OCI-LY1 (cell line): ENCODE data around the gene PRKCH.

Experiments used
- H2AFZ ChIP-seq: fragments of 200-600 bp; sonication (generic), shearing (Covaris generic); 2 replicates; pipeline ENCODE4 v1.6.0; 2014; ENCODE audit warnings: antibody characterized with exemption, mild to moderate bottlenecking, low read length
- H3F3A ChIP-seq: fragments of 200-600 bp; sonication (generic), shearing (Covaris generic); 2 replicates; pipeline ENCODE4 v1.6.0; 2014; ENCODE audit warnings: mild to moderate bottlenecking, antibody characterized with exemption, low read length, moderate library complexity; ENCODE audit not compliant: insufficient read depth
- H3K27ac ChIP-seq: fragments of 200-600 bp; sonication (generic); 2 replicates; pipeline ENCODE4 v1.5.1; 2014; ENCODE audit warnings: low read length, mixed run types, mild to moderate bottlenecking, low read depth; ENCODE audit not compliant: poor library complexity, severe bottlenecking
- H3K27me3 ChIP-seq: fragments of 200-600 bp; sonication (generic); 2 replicates; pipeline ENCODE4 v1.6.0; 2014; ENCODE audit warnings: antibody characterized with exemption, mild to moderate bottlenecking, low read length, moderate library complexity; ENCODE audit not compliant: insufficient read depth
- H3K36me3 ChIP-seq: fragments of 200-600 bp; sonication (generic); 2 replicates; pipeline ENCODE4 v1.6.1; 2014; ENCODE audit warnings: mild to moderate bottlenecking, antibody characterized with exemption, low read length, moderate library complexity, mixed read lengths; ENCODE audit not compliant: insufficient read depth
- H3K4me1 ChIP-seq: fragments of 200-600 bp; sonication (generic); 2 replicates; pipeline ENCODE4 v1.5.1; 2014; ENCODE audit warnings: mild to moderate bottlenecking, low read length, moderate library complexity; ENCODE audit not compliant: insufficient read depth, severe bottlenecking
- H3K4me2 ChIP-seq: fragments of 200-600 bp; sonication (generic), shearing (Covaris generic); 2 replicates; pipeline ENCODE4 v1.6.1; 2014; ENCODE audit warnings: low read length
- H3K4me3 ChIP-seq: fragments of 200-600 bp; sonication (generic); 2 replicates; pipeline ENCODE4 v1.5.1; 2014; ENCODE audit warnings: low read length, low read depth, mild to moderate bottlenecking, mixed read lengths; ENCODE audit not compliant: poor library complexity, severe bottlenecking
- H3K79me2 ChIP-seq: fragments of 200-600 bp; shearing (Covaris generic); 2 replicates; pipeline ENCODE4 v1.6.1; 2016; ENCODE audit warnings: mixed run types, low read length, mixed read lengths; ENCODE audit not compliant: insufficient read depth
- H3K9ac ChIP-seq: fragments of 200-600 bp; sonication (generic), shearing (Covaris generic); 2 replicates; pipeline ENCODE4 v1.6.1; 2014; ENCODE audit warnings: mild to moderate bottlenecking, low read length, mixed read lengths
- H3K9me2 ChIP-seq: fragments of 200-600 bp; sonication (generic), shearing (Covaris generic); 2 replicates; pipeline ENCODE4 v1.6.1; 2014; ENCODE audit warnings: low read depth, mild to moderate bottlenecking, low read length, mixed read lengths
- H3K9me3 ChIP-seq: fragments of 200-600 bp; shearing (Covaris generic); 2 replicates; pipeline ENCODE4 v1.6.1; 2014; ENCODE audit warnings: low read length, mixed read lengths
- H4K20me1 ChIP-seq: fragments of 200-600 bp; sonication (generic), shearing (Covaris generic); 2 replicates; pipeline ENCODE4 v1.6.0; 2016; ENCODE audit warnings: mild to moderate bottlenecking, low read length; ENCODE audit not compliant: insufficient read depth
- CTCF ChIP-seq: fragments of 200-600 bp; sonication (generic), shearing (Covaris generic); IDR thresholded peaks from 2 replicates; pipeline ENCODE4 v1.5.1; 2017; ENCODE audit warnings: mild to moderate bottlenecking, antibody characterized with exemption, low read length, moderate library complexity, mixed read lengths
- EZH2 ChIP-seq: fragments of 200-600 bp; sonication (generic), shearing (Covaris generic); IDR thresholded peaks from 2 replicates; pipeline ENCODE4 v1.8.0; 2017; ENCODE audit warnings: borderline replicate concordance, mixed run types, mild to moderate bottlenecking, antibody characterized with exemption, low read length, moderate library complexity, mixed read lengths

PRKCH gene

DNA sequence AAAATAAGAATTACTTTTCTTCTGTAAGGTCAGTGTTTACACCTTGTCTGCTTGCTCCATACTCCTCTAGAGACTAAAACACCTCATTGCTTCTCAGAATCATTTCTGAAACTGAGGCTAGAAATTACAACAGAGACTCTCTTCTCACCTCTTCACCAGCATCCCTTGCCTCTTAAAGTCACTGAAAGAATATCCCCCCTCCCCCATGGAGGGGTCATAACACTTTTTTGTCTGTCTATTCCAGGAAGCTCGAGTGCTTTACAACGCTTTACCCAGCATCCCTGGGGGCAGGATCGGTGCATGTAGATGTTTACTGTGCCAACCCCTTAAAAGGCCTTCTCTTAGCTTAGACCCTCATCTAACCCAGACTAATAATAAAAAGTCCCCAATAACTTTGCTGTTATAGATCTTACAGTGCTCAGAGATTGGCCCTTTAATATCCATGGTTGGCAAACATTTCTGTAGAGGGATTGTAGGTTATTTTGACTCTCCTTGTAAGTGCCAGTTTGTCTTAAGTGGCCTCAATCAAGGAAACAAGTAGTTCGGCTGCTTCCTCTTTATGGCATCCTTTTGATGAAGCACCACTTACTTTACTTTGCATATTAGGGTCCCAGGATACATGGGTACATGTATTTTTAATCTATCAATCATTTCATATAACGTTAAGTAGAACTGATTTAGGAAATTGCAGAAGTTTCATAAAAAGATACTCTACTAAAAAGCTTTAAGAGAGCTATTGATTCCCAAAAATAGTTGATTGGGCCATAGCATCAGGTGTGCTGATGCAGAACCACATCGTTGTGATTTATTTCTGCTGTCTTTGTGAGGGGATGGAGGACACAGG lies 29.3 kb downstream of the PRKCH start:
- Histone ChIP-seq H3K4me3 (no peak overlapping the region), H3K9me3 (no peaks in the 10 kb centered on the region), H2AFZ (no peak overlapping the region), H3K9ac (no peak overlapping the region), H3K4me2 (no peak overlapping the region), H3K36me3 (no peaks in the 10 kb centered on the region), H4K20me1 (no peaks in the 10 kb centered on the region), H3K4me1 (no peaks in the 10 kb centered on the region), H3K79me2 (no peaks in the 10 kb centered on the region), H3K27ac (no peak overlapping the region), H3K9me2 (no peaks in the 10 kb centered on the region), H3F3A (no peaks in the 10 kb centered on the region), H3K27me3 (no peaks in the 10 kb centered on the region)
- no peak for TF ChIP-seq EZH2
- TF ChIP-seq CTCF: no peak

GRCh38 chr14:61351477-61351876 lies 30.1 kb downstream of the PRKCH start:
- no peak overlapping the region for H2AFZ ChIP-seq
- H4K20me1 ChIP-seq: no peaks in the 10 kb centered on the region
- no peaks in the 10 kb centered on the region for H3K4me1 ChIP-seq
- H3F3A ChIP-seq: no peaks in the 10 kb centered on the region
- H3K4me2 ChIP-seq: no peak overlapping the region
- no peaks in the 10 kb centered on the region for H3K79me2 ChIP-seq
- no peak overlapping the region for H3K27ac ChIP-seq
- H3K4me3 ChIP-seq: no peak overlapping the region
- no peaks in the 10 kb centered on the region for H3K27me3 ChIP-seq
- no peak overlapping the region for H3K9ac ChIP-seq
- no peaks in the 10 kb centered on the region for H3K9me2 ChIP-seq
- no peaks in the 10 kb centered on the region for H3K36me3 ChIP-seq
- no peaks in the 10 kb centered on the region for H3K9me3 ChIP-seq
- TF ChIP-seq CTCF: no peak
- TF ChIP-seq EZH2: no peak

GRCh38 chr14:61355892-61356325 lies 34.5 kb downstream of the PRKCH start:
- Histone ChIP-seq H3K4me2 (no peak overlapping the region), H3K27ac (no peak overlapping the region), H3K9ac (no peak overlapping the region), H3K27me3 (no peaks in the 10 kb centered on the region), H3K36me3 (no peaks in the 10 kb centered on the region), H3K79me2 (no peaks in the 10 kb centered on the region), H4K20me1 (no peaks in the 10 kb centered on the region), H3F3A (no peaks in the 10 kb centered on the region), H3K4me1 (no peaks in the 10 kb centered on the region), H3K9me2 (no peaks in the 10 kb centered on the region), H3K9me3 (no peaks in the 10 kb centered on the region), H2AFZ (no peak overlapping the region), H3K4me3 (no peak overlapping the region)
- TF ChIP-seq EZH2 (no peak), CTCF (no peak)
